GM19372 (cell line): Measurements from ENCODE around the gene ZNF200.
"Not testable (repeated sequence)": the region's sequence is repeated elsewhere in the genome, so short reads cannot be mapped to it uniquely, and the experiment has no call there.

ENCODE experiments used
- ATAC-seq: cut with Tn5 transposase; IDR thresholded peaks from one replicate; pipeline ENCODE4 v1.9.1; 2021; ENCODE audit warnings: mild to moderate bottlenecking, low read depth, moderate library complexity; ENCODE audit not compliant: unreplicated experiment

Gene ZNF200

DNA sequence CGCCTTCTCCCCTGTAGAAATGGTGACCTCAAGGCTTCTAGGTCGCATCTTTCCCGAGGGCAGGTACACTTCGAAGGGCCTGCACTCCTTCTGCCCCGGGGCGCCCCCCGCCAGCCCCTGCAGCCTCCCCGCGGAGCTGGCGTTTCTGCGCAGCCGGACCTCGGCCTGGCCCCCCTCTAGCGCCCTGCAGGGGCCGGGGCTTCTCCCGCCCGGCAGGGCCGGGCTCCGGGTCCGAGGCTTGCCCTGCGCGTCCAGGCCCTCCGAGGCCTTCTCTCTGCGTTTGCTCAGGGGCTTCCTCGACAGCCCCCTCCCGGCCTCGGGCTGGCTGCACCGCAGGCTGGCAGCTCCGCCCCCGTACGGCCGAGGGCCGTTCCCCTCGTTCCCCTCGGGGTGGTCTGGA lies 19.4 kb upstream of the ZNF200 start:
- no peak for ATAC-seq

DNA sequence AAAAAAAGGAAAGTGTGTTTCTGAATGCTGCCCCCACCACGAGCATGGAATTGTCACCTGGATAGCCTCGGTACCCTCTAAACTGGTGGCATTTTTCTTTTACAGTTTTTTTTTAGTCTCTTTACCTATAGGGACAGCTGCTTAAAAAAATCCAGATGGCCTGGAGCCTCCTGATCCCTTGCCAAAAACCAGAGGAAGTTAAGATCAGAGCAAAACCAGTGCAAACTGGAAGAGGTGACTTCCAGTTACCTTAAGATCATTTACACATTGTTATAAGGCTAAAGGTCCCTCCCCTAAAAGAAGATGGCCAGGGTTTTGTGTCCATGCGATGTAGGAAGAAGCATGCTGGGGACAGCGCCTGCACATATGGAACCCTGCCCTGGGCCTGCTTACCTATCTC lies 18.0 kb upstream of the ZNF200 start:
- ATAC-seq = no peak

DNA sequence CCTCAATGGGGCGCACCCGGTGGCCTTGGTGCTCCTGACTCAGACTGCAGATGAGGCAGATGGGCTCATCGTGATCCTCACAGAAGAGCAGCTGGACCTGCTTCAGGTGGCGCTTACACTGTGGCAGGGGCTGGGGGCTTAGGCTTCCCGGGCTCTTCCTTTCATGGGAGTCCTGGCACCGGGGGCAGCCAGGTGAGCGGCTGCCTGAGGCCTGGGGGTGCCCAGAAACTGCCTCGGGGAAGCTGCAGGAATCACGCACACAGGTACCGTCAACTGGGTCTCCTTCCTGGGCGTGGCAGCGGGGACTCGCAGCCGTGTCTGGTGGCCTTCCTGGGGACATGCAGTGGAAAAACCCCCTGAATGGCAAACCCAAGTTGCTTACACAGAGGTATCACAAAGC lies 14.5 kb upstream of the ZNF200 start:
- no peak for ATAC-seq

DNA sequence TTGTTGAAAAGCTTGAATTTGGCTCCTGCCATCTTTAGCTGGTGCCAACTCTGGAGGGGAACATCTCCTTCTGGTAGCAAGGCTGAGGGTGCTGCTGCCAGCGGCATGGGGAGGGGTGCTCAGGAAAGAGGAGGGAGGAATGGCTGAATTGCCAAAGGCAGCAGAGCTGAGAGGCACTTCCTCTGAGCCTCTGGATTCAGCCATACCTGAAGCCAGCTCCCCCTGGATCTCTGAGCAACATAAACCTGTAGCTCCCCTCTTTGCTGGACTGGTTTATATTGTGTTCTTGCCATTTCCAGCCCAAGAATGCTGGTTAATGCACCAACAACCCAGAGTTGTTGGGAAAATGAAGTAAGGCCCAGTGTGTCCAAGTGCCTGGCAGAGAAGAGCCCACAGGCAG lies 14.1 kb upstream of the ZNF200 start:
- ATAC-seq = no peak

DNA sequence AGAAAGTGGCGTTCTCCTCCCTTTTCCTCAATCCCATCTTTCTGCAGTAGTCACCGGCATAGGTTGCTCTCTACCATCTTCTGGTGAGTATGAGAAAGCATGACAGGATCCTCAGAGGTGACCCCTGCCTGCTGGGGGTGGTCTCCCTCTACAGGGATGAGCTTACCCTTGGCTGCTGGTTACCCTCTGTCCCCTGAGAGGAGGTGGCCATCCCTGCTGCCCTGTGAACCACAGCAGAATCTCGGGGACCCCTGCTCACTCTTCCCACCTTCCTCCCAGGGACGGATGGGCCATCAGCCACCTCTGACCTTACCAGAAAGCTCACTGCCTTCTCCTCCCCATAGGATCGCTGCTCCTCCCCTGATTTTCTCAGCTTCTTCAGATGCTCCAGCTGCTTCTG lies 13.6 kb upstream of the ZNF200 start:
- ATAC-seq = no peak

DNA sequence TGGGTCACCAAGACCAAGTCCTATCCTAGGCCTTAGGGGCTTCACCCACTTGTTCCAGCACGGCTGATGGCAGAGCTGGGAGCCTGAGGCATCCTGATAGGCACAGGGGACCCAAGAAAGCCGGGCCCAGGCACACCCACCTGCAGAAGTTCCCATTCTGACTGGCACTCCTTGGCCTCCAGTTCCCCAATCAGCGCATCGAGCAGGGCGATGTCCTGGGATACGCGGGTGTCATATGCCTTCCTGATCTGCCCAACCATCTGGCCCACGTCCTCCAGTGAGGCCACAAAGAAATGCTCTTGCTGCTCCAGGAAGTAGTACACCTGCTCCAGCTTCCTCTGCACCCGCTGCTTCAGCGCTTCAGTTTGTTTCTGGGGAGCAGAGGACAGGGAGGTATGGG lies 11.9 kb upstream of the ZNF200 start:
- ATAC-seq = no peak

DNA sequence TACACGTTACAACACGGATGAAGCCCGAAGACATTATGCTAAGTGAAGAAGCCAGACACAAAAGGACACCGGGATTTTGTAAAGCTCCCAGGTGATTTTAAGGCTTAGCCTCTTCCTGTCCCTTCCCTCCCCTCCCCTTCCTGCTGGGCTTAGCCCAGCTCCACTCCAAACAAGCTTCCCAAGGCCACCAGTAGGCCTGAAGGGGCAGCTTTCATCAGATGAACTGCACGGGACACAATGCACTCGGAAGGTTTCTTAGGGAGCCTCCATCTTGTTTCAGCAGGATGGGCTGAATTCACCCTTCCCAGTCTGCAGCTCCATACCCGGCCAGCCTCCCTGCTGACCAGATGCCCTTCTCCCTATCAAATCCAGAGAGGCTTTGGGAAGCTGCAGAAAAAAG lies 11.0 kb upstream of the ZNF200 start:
- ATAC-seq = no peak

DNA sequence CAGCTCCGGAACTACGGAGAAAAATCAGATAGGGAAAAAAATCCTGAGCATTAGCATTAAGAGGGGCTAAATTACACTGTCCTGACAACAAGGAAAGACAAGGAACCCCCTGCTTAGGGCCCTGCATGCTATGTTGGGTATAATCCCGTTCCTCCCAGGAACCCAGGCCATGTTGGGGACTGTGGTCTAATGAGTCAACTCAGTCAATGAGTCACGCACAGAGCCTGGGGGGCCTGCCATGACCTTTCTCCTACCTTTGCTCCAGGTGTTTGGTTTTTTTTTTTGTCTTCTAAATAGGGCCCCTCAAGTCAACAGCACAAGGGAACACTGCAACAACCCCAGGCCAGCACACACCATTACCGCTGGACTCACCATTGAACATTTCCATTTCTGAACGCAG lies 8.9 kb upstream of the ZNF200 start:
- ATAC-seq = no peak

DNA sequence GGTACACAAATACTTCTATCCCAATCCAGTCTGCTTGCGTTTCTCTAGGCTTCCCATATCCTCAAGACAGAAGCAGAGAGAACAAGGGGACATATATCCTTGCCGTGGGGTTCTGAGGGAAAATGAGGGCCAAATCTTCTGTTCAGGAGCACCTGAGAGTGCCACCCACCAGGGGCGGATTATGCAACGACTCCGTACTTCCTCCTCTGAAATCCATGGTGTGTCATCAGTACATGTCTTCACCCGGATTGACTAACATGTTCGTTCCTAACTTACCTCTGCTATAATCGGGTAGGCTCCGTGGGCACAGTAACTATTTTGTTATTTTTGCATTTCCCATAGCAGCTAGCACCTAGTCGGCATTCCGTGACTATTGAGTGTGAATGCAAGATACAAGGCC lies 7.8 kb upstream of the ZNF200 start:
- ATAC-seq = no peak

DNA sequence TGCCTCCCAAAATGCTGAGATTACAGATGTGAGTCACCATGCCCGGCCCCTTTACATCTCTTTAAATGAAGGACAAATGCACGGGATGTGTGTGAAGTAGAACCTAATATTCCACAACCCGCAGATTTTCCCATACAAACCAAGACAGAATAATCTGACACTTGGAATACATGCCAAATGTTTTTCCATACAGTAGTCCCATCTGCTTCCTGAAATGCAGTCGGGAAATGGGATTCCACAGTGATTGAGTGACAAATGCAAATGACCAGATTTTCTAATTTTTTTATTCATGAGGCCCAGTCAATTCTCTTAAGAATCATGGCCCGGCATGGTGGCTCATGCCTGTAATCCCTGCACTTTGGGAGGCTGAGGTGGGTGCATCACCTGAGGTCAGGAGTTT lies 6.8 kb upstream of the ZNF200 start:
- no peak for ATAC-seq

DNA sequence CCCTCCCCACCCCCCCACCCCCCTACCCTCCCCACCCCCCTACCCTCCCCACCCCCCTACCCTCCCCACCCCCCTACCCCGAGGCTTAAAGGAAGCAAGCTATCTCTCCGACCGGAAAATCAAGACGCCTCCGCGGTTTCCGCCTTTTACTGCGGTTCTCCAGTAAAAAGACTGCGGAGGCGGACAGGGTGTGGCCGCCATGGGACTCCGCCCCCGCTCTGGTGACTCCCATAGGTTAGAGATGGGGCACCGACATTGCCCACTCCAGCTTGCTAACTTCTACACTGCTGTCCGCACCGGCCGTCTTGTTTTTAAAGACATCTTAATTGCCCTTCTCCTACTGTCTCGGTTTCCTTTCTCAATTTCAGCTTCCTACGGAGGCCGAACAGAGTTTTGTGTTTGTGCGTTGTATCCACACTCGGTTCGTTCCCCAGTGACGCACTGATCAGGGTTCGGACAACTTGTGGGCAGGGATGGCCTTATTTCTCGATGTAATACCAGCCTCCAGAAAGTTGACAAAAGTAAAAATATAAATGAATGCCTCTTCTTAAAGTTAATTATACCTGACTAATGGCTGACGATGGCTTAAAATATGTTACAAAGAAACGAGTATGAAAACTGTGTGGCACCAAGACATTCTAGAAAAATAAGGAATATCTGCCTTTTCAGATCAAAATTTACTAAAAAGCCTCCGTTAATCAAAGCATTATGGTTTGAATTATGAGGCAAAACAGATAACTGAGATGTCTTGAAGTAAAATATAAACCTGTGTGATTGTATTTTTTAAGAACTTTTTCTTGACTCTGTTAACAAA lies 1.1 kb upstream of the ZNF200 start:
- no peak for ATAC-seq

DNA sequence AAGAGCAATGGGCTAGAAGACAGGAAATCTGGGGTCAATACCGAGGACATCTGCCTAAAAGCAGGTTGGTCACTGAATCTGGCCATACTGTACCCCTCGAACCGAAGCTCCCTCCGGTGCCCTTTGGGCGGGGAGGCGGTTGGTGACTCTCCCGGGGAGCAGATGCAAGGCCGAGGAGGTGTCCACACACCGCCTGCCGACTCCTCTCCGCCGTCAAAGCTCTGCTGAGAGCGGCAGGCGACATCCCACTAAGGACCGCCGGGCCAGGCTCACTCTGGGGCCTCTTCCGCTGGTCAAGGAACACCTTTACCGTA lies 458 bp downstream of the ZNF200 start:
- ATAC-seq = no peak

DNA sequence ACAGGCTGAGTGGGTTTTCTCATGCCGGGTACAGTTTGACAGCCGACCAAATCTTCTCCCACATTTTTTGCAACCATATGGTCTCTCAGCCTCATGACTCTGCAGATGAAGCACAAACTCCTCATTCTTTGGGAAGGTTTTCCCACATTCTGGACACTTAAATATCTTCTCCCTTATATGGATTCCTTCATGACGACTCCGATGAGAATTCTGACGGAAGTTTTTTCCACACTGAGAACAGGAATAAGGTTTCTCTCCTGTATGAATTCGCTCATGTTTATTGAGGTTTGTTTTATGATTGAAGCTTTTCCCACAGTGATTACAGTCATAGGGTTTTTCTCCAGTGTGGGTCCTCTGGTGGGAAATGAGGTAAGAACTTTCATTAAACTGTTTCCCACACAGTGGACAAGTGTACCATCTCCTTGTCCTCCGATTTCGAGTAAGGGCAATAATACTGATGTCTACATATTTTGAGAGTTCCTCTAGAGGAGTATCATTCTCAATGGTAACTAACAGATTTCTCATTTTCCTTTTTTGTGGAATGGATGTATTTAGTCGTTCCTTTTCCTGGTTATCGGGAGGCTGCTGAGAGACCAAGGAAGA lies 10.9 kb downstream of the ZNF200 start:
- ATAC-seq = no peak

DNA sequence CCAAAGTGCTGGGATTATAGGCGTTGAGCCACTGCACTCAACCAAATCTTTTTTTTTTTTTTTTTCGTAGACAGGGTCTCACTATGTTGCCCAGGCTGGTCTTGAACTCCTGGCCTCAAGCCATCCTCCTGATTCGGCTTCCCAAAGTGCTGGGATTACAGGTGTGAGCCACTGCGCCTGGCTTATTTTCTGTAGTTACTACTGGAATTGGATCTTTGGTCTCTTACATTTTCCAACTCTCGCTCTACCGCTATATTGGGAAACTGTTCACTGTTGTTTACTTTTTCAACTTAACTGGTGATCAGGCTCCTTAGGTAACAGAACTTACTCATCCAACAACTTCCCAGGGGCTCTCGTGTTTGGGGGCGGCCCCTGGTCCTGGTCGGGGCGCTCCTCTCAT lies 14.1 kb downstream of the ZNF200 start:
- no peak for ATAC-seq

DNA sequence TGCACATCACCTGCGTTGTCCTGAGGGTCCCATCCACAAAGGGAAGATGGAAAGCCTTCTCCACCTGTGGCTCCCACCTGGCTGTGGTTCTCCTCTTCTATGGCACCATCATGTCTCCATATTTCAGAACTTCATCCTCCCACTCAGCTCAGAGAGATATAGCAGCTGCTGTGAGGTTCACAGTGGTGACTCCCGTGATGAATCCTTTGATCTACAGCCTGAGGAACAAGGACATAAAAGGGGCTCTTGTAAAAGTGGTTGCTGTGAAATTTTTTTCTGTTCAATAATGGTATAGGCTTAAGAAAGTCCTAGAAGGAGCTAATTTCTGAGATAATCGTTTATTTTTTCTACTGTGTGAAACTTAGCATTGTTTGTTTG lies 18.7 kb downstream of the ZNF200 start:
- no peak for ATAC-seq

DNA sequence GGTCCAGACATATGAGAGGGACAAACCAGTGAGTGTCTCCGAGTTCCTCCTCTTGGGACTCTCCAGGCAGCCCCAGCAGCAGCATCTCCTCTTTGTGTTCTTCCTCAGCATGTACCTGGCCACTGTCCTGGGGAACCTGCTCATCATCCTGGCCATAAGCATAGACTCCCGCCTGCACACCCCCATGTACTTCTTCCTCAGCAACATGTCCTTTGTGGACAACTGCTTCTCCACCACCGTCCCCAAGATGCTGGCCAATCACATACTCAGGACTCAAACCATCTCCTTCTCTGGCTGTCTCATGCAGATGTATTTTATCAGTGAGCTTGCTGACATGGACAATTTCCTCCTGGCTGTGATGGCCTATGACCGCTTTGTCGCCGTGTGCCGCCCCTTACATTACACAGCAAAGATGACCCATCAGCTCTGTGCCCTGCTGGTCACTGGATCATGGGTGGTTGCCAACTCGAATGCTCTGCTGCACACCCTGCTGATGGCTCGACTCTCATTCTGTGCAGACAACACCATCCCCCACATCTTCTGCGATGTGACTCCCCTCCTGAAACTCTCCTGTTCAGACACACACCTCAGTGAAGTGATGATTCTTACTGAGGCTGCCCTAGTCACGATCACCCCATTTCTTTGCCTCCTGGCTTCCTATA lies 19.2 kb downstream of the ZNF200 start:
- ATAC-seq = no peak

DNA sequence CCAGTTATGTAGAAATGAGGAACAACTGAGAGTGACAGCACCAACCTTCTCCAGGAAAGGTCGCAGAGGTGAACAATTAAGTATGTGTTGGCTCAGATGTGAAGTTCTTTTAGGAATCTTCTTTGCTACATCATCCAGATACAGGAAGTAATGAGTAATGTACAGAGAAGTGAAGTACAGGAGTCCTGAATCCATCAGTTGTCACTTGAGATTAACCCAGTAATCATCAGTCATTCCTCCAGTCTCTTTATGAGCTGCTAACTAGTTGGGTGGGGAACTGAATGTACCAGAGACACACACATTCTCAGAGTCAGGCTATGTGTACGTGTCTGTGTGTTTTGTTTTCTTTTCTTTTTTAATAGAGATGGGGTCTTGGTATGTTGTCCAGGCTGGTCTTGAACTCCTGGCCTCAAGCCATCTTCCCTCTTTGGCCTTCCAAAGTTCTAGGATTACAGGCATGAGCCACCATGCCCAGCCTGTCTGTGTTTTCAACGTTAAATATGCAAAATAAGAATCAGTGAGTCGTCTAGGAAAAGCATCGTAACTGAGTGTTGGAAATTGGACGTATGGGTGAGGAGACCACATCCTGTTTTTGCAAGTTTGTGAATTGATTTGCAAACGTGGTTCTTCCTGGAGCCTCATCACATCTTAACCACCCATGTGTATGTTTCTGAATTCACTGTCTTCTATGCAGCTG lies 19.9 kb downstream of the ZNF200 start:
- ATAC-seq = no peak

DNA sequence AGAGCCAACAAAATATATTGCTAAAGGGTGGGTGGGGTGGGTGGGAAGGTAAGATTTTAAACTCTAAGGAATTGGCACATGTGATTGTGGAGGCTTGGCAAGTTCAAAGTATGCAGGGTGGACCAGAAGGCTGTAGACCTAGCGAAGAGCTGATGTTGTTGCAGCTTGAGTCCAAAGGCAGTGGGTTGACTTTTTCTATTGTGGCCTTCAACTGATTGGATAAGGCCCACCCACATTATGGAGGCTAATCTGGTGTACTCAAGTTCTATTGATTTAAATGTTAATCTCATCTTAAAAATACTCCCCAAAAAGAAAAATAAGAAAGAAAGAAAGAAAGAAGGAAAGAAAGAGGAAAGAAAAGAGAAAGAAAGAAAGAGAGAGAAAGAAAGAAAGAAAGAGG lies 22.4 kb downstream of the ZNF200 start:
- no peak for ATAC-seq

DNA sequence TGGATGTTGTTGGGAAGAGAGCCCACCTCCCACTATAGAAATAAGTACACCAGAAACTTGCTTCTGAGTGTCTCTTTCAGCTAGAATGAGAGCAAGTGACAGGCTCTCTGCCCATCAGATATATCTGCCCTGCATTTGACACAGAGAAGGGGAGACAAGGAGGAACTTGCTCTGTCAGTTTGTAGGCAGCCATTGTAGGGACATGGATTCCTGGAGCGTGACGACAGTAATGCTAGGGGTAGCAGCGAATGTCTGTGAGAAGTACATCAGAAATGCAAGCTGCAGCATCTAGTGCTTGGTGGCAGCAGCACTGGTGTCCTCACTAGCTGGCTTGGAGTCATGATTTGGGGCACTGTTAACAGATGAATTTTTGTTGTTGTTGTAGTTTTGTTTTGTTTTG lies 23.0 kb downstream of the ZNF200 start:
- no peak for ATAC-seq

DNA sequence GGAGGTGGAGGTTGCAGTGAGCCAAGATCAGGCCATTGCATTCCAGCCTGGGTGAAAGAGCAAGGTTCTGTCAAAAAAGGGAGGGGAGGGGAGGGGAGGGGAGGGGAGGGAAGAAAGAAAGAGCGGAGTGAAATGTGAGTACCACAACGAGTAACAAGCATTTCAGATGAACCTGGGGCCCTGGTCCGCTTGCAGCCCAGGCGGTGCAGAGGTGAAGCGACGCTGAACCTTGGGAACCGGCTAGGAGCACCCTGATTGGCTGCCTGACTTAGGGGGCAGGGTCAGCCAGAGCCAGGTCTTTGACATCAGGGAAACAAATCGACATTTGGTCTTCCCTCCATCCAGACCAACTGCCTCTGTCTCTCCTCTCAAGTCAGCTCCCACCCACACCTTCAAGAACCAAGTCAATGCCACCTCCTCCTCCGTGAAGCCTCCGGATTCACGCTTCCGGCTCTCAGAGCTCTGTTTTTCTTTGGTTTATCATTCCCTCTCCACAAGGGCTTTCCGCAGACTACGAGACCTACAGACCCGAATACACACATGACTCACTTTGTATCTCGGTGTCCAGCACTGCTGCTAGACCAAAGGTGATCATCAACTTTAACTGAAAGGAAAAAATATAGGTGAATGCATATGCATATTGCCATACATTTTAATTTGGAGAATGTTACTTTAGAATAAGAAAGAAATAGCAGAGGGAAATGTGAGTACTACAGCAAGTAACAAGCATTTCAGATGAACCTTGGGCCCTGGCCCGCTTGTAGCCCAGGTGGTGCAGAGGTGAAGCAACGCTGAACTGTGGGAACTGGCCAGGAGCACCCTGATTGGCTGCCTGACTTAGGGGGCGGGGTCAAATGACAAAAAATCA lies 27.6 kb downstream of the ZNF200 start:
- no peak for ATAC-seq

DNA sequence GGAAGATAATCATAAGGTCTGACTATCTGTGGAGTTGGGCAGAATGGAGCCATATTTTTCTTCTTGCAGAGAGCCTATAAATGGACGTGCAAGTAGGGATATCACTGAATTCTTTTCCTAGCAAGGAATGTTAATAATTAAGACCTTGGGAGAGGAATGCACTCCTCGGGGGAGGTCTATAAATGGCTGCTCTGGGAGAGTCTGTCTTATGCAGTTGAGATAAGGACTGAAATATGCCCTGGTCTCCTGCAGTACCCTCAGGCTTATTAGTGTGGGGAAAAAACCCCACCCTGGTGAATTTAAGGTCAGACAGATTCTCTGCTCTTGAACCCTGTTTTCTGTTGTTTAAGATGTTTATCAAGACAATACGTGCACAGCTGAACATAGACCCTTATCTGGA lies 29.0 kb downstream of the ZNF200 start:
- not testable (repeated sequence) for ATAC-seq
